Vagina (tissue), 2 donors: ENCODE measurements around the gene ZBTB24. TPM values are rescaled to one million over a fixed set of nuclear protein-coding genes. Genes with fewer than 3 reads are reported as not detected.

Experiments
- DNase-seq, 2 donors: peaks; one replicate each; pipeline ENCODE4 v3.0.0-alpha.2; 2017; ENCODE audit errors: extremely low spot score in 2 of 2
- H3K27ac ChIP-seq: fragments of 200-600 bp; sonication (generic); one replicate; pipeline ENCODE4 v1.5.1; 2019
- H3K27me3 ChIP-seq: fragments of 200-600 bp; sonication (generic); one replicate; pipeline ENCODE4 v1.5.1; 2019
- H3K36me3 ChIP-seq, 2 donors: fragments of 200-600 bp; sonication (generic); one replicate each; pipeline ENCODE4 v1.5.1; 2017 to 2019
- H3K4me1 ChIP-seq: fragments of 200-600 bp; sonication (generic); one replicate; pipeline ENCODE4 v1.5.1; 2019
- H3K4me3 ChIP-seq, 2 donors: fragments of 200-600 bp; sonication (generic); 1 replicate in 1 of 2; 2 replicates in 1 of 2; pipeline ENCODE4 v1.5.1; 2016 to 2019
- H3K9me3 ChIP-seq: fragments of 200-600 bp; sonication (generic); one replicate; pipeline ENCODE4 v1.5.1; 2019
- CTCF ChIP-seq, 3 experiments: fragments of 450-650 bp in 2 of 3; fragments of 200-600 bp in 1 of 3; sonication (generic) in 1 of 3; IDR thresholded peaks; one replicate each; pipeline ENCODE4 v1.5.1; 2017 to 2019; ENCODE audit warnings: antibody characterized with exemption in 3 of 3, mild to moderate bottlenecking in 2 of 3, moderate library complexity in 2 of 3
- POLR2A ChIP-seq, 2 donors: fragments of 450-650 bp; IDR thresholded peaks; one replicate each; pipeline ENCODE4 v1.6.1; 2017; ENCODE audit warnings: antibody characterized with exemption in 2 of 2, mild to moderate bottlenecking in 2 of 2, moderate library complexity in 2 of 2
- POLR2AphosphoS5 ChIP-seq, 2 donors: sonication (generic); formaldehyde crosslinking; IDR thresholded peaks; one replicate each; pipeline ENCODE4 v1.9.0; 2017; ENCODE audit warnings: antibody characterized with exemption in 2 of 2, mild to moderate bottlenecking in 2 of 2, low read depth in 1 of 2; ENCODE audit not compliant: insufficient read depth in 1 of 2
- intact Hi-C: fragments of 100-400 bp; cut with DNase I; formaldehyde crosslinking; loops from one replicate; pipeline ENCODE4 v1.15.1; 2023
- total RNA-seq: library from RNA; depleted of rRNA; stranded (reverse); fragments of >200 nt; gene quantifications from one replicate; pipeline ENCODE4 v1.2.3, GENCODE V29; 2016

Gene ZBTB24
- total RNA-seq, 1 donor from 2014 or later: 6.6 TPM

- Histone ChIP-seq H3K9me3 (no peaks in the 10 kb centered on the region), H3K36me3 (peaks cover 0 to 10% of the 10 kb centered on the region in 2 donors), H3K27ac (peak overlapping the region; percentile 84), H3K4me3 (peak overlapping the region; percentile 60 to 78), H3K27me3 (no peaks in the 10 kb centered on the region), H3K4me1 (peaks cover 56% of the 10 kb centered on the region)
- intact Hi-C loops: no loop called here
- TF ChIP-seq CTCF (IDR thresholded peaks at IDR 0.05) (no peak), POLR2AphosphoS5 (IDR thresholded peaks at IDR 0.05; ENCODE audit: insufficient read depth in 1 of 2, low read depth in 1 of 2) (no peak), POLR2A (IDR thresholded peaks at IDR 0.05) (no peak)
- no peak for DNase-seq
Observed at GRCh38 chr6:109453594-109454495, 29.2 kb downstream of the ZBTB24 start.

- no peak for DNase-seq
- intact Hi-C loops: no loop called here
- Histone ChIP-seq H3K36me3 (peaks cover 0 to 10% of the 10 kb centered on the region in 2 donors), H3K4me1 (peaks cover 52% of the 10 kb centered on the region), H3K27ac (no peak overlapping the region), H3K27me3 (no peaks in the 10 kb centered on the region), H3K9me3 (no peaks in the 10 kb centered on the region), H3K4me3 (peak overlapping the region in 1 of 2 donors; percentile 9)
- TF ChIP-seq POLR2AphosphoS5 (IDR thresholded peaks at IDR 0.05; ENCODE audit: insufficient read depth in 1 of 2, low read depth in 1 of 2) (no peak), CTCF (IDR thresholded peaks at IDR 0.05) (no peak), POLR2A (IDR thresholded peaks at IDR 0.05) (no peak)
Observed at GRCh38 chr6:109453156-109453555, 29.9 kb downstream of the ZBTB24 start.

GRCh38 chr6:109452181-109452580, 30.8 kb downstream of the ZBTB24 start:
- TF ChIP-seq CTCF (IDR thresholded peaks at IDR 0.05) (no peak), POLR2A (IDR thresholded peaks at IDR 0.05) (no peak), POLR2AphosphoS5 (IDR thresholded peaks at IDR 0.05; ENCODE audit: insufficient read depth in 1 of 2, low read depth in 1 of 2) (no peak)
- Histone ChIP-seq H3K4me1 (peaks cover 44% of the 10 kb centered on the region), H3K9me3 (no peaks in the 10 kb centered on the region), H3K27ac (no peak overlapping the region), H3K27me3 (no peaks in the 10 kb centered on the region), H3K4me3 (no peak overlapping the region), H3K36me3 (peaks cover 0 to 10% of the 10 kb centered on the region in 2 donors)
- DNase-seq: no peak
- intact Hi-C loops: no loop called here

- DNase-seq: peak in 1 of 2 donors; percentile 82
- Histone ChIP-seq H3K4me3 (no peak overlapping the region), H3K4me1 (peaks cover 36% of the 10 kb centered on the region), H3K27ac (no peak overlapping the region), H3K36me3 (peaks cover 0 to 16% of the 10 kb centered on the region in 2 donors), H3K9me3 (no peaks in the 10 kb centered on the region), H3K27me3 (no peaks in the 10 kb centered on the region)
- intact Hi-C loops: no loop called here
- TF ChIP-seq POLR2AphosphoS5 (IDR thresholded peaks at IDR 0.05; ENCODE audit: insufficient read depth in 1 of 2, low read depth in 1 of 2) (no peak), POLR2A (IDR thresholded peaks at IDR 0.05) (no peak), CTCF (IDR thresholded peaks at IDR 0.05) (no peak)
Observed at GRCh38 chr6:109451376-109451775, 31.6 kb downstream of the ZBTB24 start.

GRCh38 chr6:109450801-109451200, 32.2 kb downstream of the ZBTB24 start:
- peaks cover 31% of the 10 kb centered on the region for H3K4me1 ChIP-seq
- H3K27me3 ChIP-seq: no peaks in the 10 kb centered on the region
- peaks cover 0 to 22% of the 10 kb centered on the region in 2 donors for H3K36me3 ChIP-seq
- intact Hi-C loops: no loop called here
- TF ChIP-seq POLR2AphosphoS5 (IDR thresholded peaks at IDR 0.05; ENCODE audit: insufficient read depth in 1 of 2, low read depth in 1 of 2) (no peak), POLR2A (IDR thresholded peaks at IDR 0.05) (no peak), CTCF (IDR thresholded peaks at IDR 0.05) (no peak)
- H3K9me3 ChIP-seq: no peaks in the 10 kb centered on the region
- H3K4me3 ChIP-seq: no peak overlapping the region
- H3K27ac ChIP-seq: no peak overlapping the region
- peak in 1 of 2 donors; percentile 47 for DNase-seq
